Measurements from ENCODE around the gene GLP2R.

The GLP2R gene

DNA sequence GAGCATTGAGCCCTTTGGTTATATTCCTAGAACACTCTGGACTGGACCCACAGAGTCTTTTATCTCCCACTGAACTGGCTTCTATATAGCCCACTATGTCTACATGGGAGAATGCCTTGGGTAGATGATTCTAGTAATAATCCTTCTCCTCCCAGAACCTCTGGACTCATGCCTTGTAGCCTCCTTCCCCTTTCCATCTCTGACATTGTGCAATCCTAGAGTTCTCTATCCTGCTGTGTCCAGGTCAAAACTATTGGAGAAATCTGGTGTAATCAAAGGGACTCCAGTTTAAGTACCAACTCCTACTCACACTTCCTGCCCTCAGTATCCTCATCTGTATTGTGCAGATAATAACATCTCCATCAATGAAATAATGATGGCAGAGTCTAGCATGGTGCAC is 70.2 kb downstream of the GLP2R start:
- H3K4me3 ChIP-seq (ENCODE audit: low read length): no peak overlapping the region
- TF ChIP-seq, protein P1, sequence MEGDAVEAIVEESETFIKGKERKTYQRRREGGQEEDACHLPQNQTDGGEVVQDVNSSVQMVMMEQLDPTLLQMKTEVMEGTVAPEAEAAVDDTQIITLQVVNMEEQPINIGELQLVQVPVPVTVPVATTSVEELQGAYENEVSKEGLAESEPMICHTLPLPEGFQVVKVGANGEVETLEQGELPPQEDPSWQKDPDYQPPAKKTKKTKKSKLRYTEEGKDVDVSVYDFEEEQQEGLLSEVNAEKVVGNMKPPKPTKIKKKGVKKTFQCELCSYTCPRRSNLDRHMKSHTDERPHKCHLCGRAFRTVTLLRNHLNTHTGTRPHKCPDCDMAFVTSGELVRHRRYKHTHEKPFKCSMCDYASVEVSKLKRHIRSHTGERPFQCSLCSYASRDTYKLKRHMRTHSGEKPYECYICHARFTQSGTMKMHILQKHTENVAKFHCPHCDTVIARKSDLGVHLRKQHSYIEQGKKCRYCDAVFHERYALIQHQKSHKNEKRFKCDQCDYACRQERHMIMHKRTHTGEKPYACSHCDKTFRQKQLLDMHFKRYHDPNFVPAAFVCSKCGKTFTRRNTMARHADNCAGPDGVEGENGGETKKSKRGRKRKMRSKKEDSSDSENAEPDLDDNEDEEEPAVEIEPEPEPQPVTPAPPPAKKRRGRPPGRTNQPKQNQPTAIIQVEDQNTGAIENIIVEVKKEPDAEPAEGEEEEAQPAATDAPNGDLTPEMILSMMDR (conservative IDR thresholded peaks at IDR 0.05; ENCODE audit: low read length): no peak
- DNase-seq (ENCODE audit: low read depth): peak; percentile 6

DNA sequence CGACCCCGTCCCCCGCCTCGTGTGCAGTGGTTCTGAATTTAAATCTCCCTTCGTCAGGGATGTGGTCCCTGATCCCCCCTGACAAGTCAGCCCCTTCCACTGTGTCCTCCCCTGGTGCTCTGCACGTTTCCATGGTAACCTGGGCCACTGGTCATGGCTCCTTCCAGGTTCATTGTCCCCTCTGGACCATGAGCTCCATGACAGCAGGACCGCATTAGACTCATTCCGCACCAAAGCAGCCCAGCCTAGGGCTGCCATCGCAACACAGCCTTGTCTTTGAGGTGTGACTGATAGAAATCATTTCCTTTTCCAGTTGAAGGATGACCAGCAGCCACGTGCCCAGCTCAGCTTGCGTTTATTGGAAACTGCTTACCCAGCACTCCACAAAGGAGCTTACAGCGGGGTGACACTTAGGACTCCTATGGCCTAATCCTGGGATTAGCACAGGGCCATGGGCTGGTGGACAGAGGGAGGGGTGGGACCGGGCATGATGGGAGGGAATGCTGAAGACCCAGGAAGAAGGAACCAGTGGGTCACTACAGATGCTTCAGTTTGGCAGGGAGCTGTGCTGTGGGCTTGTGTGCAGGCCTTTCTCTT is 71.7 kb downstream of the GLP2R start:
- no peak for DNase-seq (ENCODE audit: low read depth)

DNA sequence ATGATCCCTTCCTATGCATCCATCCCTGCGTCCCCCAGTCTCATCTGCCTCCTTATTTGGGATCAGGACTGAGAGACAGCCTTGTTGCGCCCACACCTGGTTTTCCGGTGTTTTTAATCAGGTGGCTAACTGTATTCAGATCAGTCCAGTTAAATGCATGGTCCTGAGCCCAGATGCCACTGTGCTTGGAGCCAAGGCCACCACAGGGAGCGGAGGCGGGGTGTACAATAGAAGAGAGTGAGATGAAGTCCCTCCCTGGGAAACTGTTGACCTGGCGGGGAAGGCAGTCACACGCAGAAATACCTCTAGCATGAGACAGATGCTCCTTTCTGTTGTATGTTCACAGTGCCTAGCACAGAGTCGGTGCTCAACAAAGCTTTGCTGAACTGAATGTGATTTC is 73.1 kb downstream of the GLP2R start:
- no peak overlapping the region for H3K4me3 ChIP-seq (ENCODE audit: low read length)
- DNase-seq (ENCODE audit: low read depth): no peak
- TF ChIP-seq, protein P1 (conservative IDR thresholded peaks at IDR 0.05; ENCODE audit: low read length): no peak

More for the DNA sequence above, 71.7 kb downstream of the GLP2R start:
- H3K4me3 ChIP-seq (ENCODE audit: low read length): no peak overlapping the region
- TF ChIP-seq, protein P1 (conservative IDR thresholded peaks at IDR 0.05; ENCODE audit: low read length): no peak

DNA sequence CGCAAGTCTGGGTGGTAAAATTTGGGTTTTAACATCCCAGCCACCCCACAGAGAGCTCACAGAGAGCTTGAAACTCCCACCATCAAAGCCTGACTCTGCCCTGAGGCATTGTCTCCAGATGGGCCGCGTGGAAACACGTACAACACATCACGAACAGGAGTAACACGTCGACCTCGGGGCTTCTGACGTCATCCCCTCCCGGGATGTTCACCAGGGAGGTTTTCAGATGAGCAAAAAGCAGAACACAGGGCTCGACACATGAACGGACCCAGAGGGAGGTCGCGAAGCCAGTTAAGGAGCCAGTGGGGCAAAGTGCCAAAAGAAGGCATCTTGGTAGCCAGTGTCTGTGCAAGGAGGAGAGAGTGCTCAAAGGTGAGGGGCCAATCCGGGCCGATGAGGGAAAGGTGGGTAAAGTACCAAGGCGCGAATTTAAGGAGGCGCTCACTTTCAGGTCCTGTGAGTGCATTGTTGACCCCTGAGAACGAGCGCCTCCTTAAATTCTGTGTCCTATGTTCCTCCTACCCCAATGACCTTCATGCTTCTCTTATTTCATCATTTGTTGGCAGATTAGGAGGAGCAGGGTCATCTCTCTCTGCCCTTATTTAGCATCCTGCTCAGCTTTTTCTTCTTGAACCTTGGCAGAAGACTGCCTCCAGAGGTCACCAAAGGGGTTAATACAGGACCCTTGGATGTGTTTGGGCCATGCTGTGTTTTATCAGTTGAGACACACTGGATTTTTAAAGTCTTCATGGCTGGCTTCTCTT is 73.7 kb downstream of the GLP2R start:
- TF ChIP-seq, protein P1 (conservative IDR thresholded peaks at IDR 0.05; ENCODE audit: low read length): no peak
- H3K4me3 ChIP-seq (ENCODE audit: low read length): no peak overlapping the region
- DNase-seq (ENCODE audit: low read depth): no peak

DNA sequence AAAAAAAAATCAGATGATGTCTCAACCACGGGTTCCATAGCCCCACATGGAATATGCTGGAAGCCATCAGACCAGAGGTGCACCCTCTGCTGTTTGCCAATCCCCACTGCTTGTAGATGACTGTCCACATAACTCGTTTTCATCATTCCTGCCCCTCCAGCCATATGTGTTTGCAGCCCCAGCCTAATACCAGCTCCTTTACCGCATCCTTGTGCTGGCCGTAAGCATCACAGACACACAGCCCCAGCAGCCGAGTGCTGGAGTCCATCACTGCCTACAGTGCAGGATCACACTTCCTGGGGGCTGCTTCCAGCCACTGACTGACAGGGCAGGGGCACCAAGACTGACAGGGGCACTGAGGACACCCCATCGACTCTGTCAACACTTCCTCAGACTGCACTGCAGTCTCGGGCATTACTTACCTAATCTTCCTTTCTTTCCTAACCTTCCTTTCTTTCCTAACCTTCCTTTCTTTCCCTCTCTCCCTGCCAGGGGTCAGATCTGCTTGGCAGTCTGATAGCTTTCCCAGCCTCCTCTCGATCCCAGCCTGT is 74.4 kb downstream of the GLP2R start:
- peak; percentile 80 for DNase-seq (ENCODE audit: low read depth)
- TF ChIP-seq, protein P1 (conservative IDR thresholded peaks at IDR 0.05; ENCODE audit: low read length): peak; percentile 48
- peak overlapping the region; percentile 2; the same call in 1 of the 2 replicates for H3K4me3 ChIP-seq (ENCODE audit: low read length)

DNA sequence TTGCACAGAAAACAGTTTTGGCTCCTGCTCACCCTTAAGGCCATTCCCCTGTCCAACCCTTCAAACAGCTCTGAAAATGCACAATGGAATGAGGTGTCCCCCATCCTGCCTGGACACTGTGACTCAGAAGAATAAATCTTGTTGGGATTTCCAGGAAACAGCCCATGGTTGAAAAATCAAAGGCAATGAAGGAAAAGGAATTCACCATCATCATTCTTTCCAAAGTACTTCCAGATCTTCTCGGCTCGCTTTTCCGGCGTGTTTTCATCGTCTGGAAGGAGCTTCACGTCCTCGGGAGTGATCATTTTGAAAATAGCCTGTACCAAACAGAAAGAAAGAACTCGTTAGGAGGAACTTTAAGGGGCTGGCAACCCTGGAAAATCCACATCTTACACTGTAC is 75.1 kb downstream of the GLP2R start:
- TF ChIP-seq, protein P1 (conservative IDR thresholded peaks at IDR 0.05; ENCODE audit: low read length): no peak
- peak overlapping the region; percentile 41 for H3K4me3 ChIP-seq (ENCODE audit: low read length)
- peak; percentile 89 for DNase-seq (ENCODE audit: low read depth)

DNA sequence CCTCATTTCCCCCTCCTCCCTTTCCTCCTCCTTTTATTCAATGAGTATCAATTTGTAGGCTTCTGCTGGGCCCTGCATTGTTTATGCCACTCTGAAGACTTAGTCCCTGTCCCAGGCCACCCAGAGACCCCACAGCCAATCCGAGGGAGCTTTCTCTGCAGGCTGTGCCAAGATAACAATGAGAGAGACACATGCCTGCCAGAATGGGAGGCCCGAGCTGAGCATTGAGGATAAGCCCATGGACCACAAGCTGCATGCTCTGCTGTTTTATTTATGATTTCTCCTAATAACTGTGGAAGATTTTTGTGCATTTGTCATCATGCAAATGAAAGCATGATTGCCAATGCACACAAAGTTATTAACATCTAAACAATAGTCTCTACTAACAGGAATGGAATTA is 76.4 kb downstream of the GLP2R start:
- TF ChIP-seq, protein P1 (conservative IDR thresholded peaks at IDR 0.05; ENCODE audit: low read length): no peak
- peak; percentile 56 for DNase-seq (ENCODE audit: low read depth)
- no peak overlapping the region for H3K4me3 ChIP-seq (ENCODE audit: low read length)
